OCI-LY3 (cell line): ENCODE results near the gene MEIS3.
A peak's percentile ranks its signal among the peaks of the same experiment; 100 is the strongest.

ENCODE experiments used
- H2AFZ ChIP-seq: fragments of 200-600, 300-600 bp; shearing (Covaris generic); 2 replicates; pipeline ENCODE4 v1.6.0; 2014; ENCODE audit warnings: antibody characterized with exemption, low read depth, low read length
- H3K27ac ChIP-seq: fragments of 200-600, 300-600 bp; sonication (generic); 2 replicates; pipeline ENCODE4 v1.5.1; 2014; ENCODE audit warnings: mild to moderate bottlenecking, low read length, moderate library complexity, mixed read lengths
- H3K27me3 ChIP-seq: fragments of 200-600, 300-600 bp; sonication (generic); 2 replicates; pipeline ENCODE4 v1.6.1; 2014; ENCODE audit warnings: low read depth, low read length, mixed read lengths
- H3K36me3 ChIP-seq: fragments of 200-600, 300-600 bp; sonication (generic); replicated peaks from 2 replicates; pipeline ENCODE3; 2014; ENCODE audit warnings: low read depth, low read length, mixed read lengths
- H3K4me1 ChIP-seq: fragments of 300-600, 200-600 bp; sonication (generic); 2 replicates; pipeline ENCODE4 v1.6.1; 2014; ENCODE audit warnings: low read length, mixed read lengths
- H3K4me2 ChIP-seq: fragments of 200-600, 300-600 bp; sonication (generic); 2 replicates; pipeline ENCODE4 v1.6.1; 2014; ENCODE audit warnings: low read length, mixed read lengths
- H3K4me3 ChIP-seq: fragments of 300-600, 200-600 bp; sonication (generic); 2 replicates; pipeline ENCODE4 v1.5.1; 2014; ENCODE audit warnings: antibody characterized with exemption, mild to moderate bottlenecking, low read length, moderate library complexity
- H3K79me2 ChIP-seq: fragments of 300-600, 200-600 bp; shearing (Covaris generic); 2 replicates; pipeline ENCODE4 v1.6.1; 2014; ENCODE audit warnings: mild to moderate bottlenecking, low read length, mixed read lengths
- H3K9ac ChIP-seq: fragments of 300-600, 200-600 bp; shearing (Covaris generic); 2 replicates; pipeline ENCODE4 v1.6.0; 2014; ENCODE audit warnings: mild to moderate bottlenecking, low read length, moderate library complexity
- H3K9me3 ChIP-seq: fragments of 200-600, 300-600 bp; shearing (Covaris generic); 2 replicates; pipeline ENCODE4 v1.6.1; 2014; ENCODE audit warnings: low read length, mixed read lengths; ENCODE audit not compliant: insufficient read depth
- H4K20me1 ChIP-seq: fragments of 200-600, 300-600 bp; sonication (generic); 2 replicates; pipeline ENCODE4 v1.6.1; 2016; ENCODE audit warnings: low read length, mixed read lengths; ENCODE audit not compliant: insufficient read depth
- EZH2phosphoT487 ChIP-seq: fragments of 200-600 bp; shearing (Covaris generic); IDR thresholded peaks from 2 replicates; pipeline ENCODE4 v1.6.1; 2018; ENCODE audit warnings: antibody characterized with exemption, mixed run types, low read depth
- TF ChIP-seq, protein P1 (sequence below): fragments of 200-600, 300-600 bp; sonication (generic); IDR thresholded peaks from 2 replicates; pipeline ENCODE4 v1.5.1; 2014; ENCODE audit warnings: antibody characterized with exemption, low read length, low read depth

MEIS3 gene

DNA sequence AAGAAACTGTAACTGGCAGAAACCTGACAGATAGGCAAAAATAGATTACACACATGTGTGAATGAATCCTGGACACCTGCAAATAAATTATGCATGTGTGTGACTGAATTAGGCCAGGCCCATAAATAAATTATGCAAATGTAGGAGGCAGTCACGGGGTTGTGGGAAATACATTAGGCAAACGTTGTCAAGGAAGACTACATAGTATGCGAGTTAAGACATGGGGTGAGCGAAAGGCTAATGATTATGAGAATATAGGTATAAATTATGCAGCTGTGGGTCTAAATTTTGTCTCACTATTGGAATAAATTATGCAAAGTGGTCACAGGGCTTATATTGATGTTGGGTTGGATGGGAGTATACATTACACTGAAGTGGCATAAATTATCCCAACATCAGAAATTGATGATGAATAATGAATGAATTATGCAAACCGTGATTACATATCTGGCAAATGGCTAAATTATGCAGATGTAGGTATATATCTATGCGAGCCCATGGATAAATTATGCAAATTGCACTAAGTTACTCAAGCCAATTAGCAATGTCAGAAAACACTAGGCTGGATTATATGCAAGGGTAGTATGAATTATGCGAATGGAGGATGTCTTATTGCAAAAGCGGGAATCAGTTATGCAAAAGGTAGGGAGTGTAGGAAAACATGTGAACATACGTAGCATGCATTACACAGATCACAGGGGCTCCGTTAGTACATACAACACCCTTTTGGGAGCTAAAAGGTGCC lies 45.5 kb upstream of the MEIS3 start:
- Histone ChIP-seq H3K4me3 (no peak overlapping the region), H2AFZ (no peak overlapping the region), H4K20me1 (peaks cover 15% of the 10 kb centered on the region), H3K27ac (no peak overlapping the region), H3K9ac (no peak overlapping the region), H3K9me3 (no peaks in the 10 kb centered on the region), H3K79me2 (no peaks in the 10 kb centered on the region), H3K36me3 (no peaks in the 10 kb centered on the region), H3K4me2 (peak overlapping the region; percentile 32), H3K27me3 (peaks cover 68% of the 10 kb centered on the region), H3K4me1 (peaks cover 35% of the 10 kb centered on the region)
- no peak for TF ChIP-seq EZH2phosphoT487
- TF ChIP-seq, protein P1, sequence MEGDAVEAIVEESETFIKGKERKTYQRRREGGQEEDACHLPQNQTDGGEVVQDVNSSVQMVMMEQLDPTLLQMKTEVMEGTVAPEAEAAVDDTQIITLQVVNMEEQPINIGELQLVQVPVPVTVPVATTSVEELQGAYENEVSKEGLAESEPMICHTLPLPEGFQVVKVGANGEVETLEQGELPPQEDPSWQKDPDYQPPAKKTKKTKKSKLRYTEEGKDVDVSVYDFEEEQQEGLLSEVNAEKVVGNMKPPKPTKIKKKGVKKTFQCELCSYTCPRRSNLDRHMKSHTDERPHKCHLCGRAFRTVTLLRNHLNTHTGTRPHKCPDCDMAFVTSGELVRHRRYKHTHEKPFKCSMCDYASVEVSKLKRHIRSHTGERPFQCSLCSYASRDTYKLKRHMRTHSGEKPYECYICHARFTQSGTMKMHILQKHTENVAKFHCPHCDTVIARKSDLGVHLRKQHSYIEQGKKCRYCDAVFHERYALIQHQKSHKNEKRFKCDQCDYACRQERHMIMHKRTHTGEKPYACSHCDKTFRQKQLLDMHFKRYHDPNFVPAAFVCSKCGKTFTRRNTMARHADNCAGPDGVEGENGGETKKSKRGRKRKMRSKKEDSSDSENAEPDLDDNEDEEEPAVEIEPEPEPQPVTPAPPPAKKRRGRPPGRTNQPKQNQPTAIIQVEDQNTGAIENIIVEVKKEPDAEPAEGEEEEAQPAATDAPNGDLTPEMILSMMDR: no peak

DNA sequence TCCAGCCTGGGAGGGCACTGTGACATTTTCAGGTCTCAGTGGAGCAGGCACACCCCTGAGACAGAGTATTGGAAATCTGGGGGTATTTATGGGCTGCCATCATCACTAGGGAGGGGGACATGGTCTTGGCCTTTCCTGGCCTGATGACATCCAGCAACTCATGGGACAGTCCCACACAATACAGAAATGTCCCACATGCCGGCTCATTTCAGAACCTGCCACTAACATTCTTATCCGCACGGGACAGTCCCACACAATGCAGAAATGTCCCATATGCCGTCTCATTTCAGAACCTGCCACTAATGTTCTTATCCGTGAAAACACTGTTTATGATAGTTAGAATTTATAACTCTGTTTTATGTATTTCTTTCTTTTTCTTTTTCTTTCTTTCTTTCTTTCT lies 42.5 kb upstream of the MEIS3 start:
- H2AFZ ChIP-seq: no peak overlapping the region
- H4K20me1 ChIP-seq: peaks cover 15% of the 10 kb centered on the region
- H3K27me3 ChIP-seq: peaks cover 59% of the 10 kb centered on the region
- peak overlapping the region; percentile 71 for H3K4me2 ChIP-seq
- H3K4me3 ChIP-seq: peak overlapping the region; percentile 38
- no peak overlapping the region for H3K9ac ChIP-seq
- no peaks in the 10 kb centered on the region for H3K9me3 ChIP-seq
- TF ChIP-seq EZH2phosphoT487: no peak
- TF ChIP-seq, protein P1: no peak
- peaks cover 35% of the 10 kb centered on the region for H3K4me1 ChIP-seq
- H3K36me3 ChIP-seq: no peaks in the 10 kb centered on the region
- no peaks in the 10 kb centered on the region for H3K79me2 ChIP-seq
- H3K27ac ChIP-seq: no peak overlapping the region

DNA sequence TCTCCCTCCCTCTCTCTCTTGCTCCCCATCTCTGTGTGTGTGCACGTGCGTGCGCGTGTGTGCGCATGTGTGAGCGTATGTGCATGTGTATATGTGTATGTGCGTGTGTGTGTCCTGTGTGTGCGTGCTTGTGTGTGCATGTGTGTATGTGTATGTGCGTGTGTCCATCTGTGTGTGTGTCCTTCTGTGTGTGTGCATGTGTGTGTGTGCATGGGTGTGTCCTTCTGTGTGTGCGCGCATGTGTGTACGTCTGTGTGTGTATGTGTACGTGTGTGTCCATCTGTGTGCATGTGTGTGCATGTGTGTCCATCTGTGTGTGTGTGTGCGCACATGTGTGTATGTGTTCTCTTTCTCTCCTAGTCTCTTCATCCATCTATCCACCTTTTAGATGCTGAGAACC lies 40.1 kb upstream of the MEIS3 start:
- H4K20me1 ChIP-seq: peaks cover 5% of the 10 kb centered on the region
- TF ChIP-seq, protein P1: no peak
- no peak for TF ChIP-seq EZH2phosphoT487
- no peaks in the 10 kb centered on the region for H3K9me3 ChIP-seq
- H3K36me3 ChIP-seq: no peaks in the 10 kb centered on the region
- H3K4me2 ChIP-seq: no peak overlapping the region
- no peak overlapping the region for H3K4me3 ChIP-seq
- peaks cover 52% of the 10 kb centered on the region for H3K27me3 ChIP-seq
- no peak overlapping the region for H3K9ac ChIP-seq
- no peaks in the 10 kb centered on the region for H3K79me2 ChIP-seq
- H3K4me1 ChIP-seq: peaks cover 26% of the 10 kb centered on the region
- no peak overlapping the region for H2AFZ ChIP-seq
- no peak overlapping the region for H3K27ac ChIP-seq

DNA sequence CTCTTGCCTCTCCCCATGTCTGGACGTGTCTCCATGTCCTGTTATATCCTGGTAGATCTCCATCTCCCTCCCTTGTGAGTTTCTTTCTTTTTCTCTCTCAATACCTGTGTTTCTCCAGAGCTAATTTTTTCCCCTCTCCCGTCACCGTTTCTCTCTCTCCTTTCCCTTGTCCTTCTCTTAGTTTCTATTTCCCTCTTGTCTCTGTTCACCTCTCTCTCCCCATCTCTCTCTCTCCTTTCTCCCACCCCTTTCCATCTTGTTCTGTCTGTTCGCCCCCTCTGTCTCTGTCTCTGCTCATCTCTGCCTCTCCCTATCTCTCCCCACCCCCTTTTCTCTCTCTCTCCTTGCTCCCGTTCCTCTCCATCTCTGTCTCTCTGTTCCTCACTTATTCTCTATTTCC lies 39.3 kb upstream of the MEIS3 start:
- H3K36me3 ChIP-seq: no peaks in the 10 kb centered on the region
- no peak overlapping the region for H3K9ac ChIP-seq
- peaks cover 5% of the 10 kb centered on the region for H4K20me1 ChIP-seq
- H3K27me3 ChIP-seq: peaks cover 46% of the 10 kb centered on the region
- H3K4me3 ChIP-seq: no peak overlapping the region
- no peak for TF ChIP-seq EZH2phosphoT487
- TF ChIP-seq, protein P1: no peak
- H3K4me2 ChIP-seq: no peak overlapping the region
- no peaks in the 10 kb centered on the region for H3K79me2 ChIP-seq
- no peaks in the 10 kb centered on the region for H3K9me3 ChIP-seq
- H3K27ac ChIP-seq: no peak overlapping the region
- H3K4me1 ChIP-seq: peaks cover 17% of the 10 kb centered on the region
- no peak overlapping the region for H2AFZ ChIP-seq
